HG03280 (cell line): ENCODE data around the gene NDST4.
"Not testable (repeated sequence)": the region's sequence is repeated elsewhere in the genome, so short reads cannot be mapped to it uniquely, and the experiment has no call there.

Experiments
- ATAC-seq: cut with Tn5 transposase; IDR thresholded peaks from one replicate; pipeline ENCODE4 v1.9.1; 2021; ENCODE audit warnings: mild to moderate bottlenecking, moderate library complexity; ENCODE audit not compliant: unreplicated experiment

NDST4 gene

GRCh38 chr4:115058533-115058932 is 54.9 kb downstream of the NDST4 start:
- no peak for ATAC-seq

- no peak for ATAC-seq
Observed at GRCh38 chr4:115054836-115055235, 58.6 kb downstream of the NDST4 start.

GRCh38 chr4:115053313-115053712 is 60.1 kb downstream of the NDST4 start:
- no peak for ATAC-seq

GRCh38 chr4:115042496-115042895 is 70.9 kb downstream of the NDST4 start:
- ATAC-seq, result peak; percentile 72

GRCh38 chr4:115030281-115030680 is 83.1 kb downstream of the NDST4 start:
- ATAC-seq, result no peak

- ATAC-seq, result no peak
Observed at GRCh38 chr4:115028682-115029410, 84.6 kb downstream of the NDST4 start.

GRCh38 chr4:114999880-115000279 is 113.5 kb downstream of the NDST4 start:
- ATAC-seq, result no peak

GRCh38 chr4:114998316-114998715 is 115.1 kb downstream of the NDST4 start:
- ATAC-seq, result no peak

- ATAC-seq, result no peak
Observed at GRCh38 chr4:114997576-114998247, 115.7 kb downstream of the NDST4 start.

- ATAC-seq, result no peak
Observed at GRCh38 chr4:114986133-114986532, 127.3 kb downstream of the NDST4 start.

- ATAC-seq, result no peak
Observed at GRCh38 chr4:114980932-114981708, 132.3 kb downstream of the NDST4 start.

- ATAC-seq, result not testable (repeated sequence)
Observed at GRCh38 chr4:114980399-114980798, 133.0 kb downstream of the NDST4 start.

- ATAC-seq, result no peak
Observed at GRCh38 chr4:114976901-114977300, 136.5 kb downstream of the NDST4 start.

GRCh38 chr4:114964026-114964425 is 149.4 kb downstream of the NDST4 start:
- no peak for ATAC-seq

- ATAC-seq, result no peak
Observed at GRCh38 chr4:114945616-114946015, 167.8 kb downstream of the NDST4 start.

- no peak for ATAC-seq
Observed at GRCh38 chr4:114941503-114941902, 171.9 kb downstream of the NDST4 start.

GRCh38 chr4:114927881-114928280 is 185.5 kb downstream of the NDST4 start:
- ATAC-seq, result no peak

GRCh38 chr4:114926583-114926982 is 186.8 kb downstream of the NDST4 start:
- ATAC-seq, result no peak

GRCh38 chr4:114924311-114924710 is 189.1 kb downstream of the NDST4 start:
- no peak for ATAC-seq

GRCh38 chr4:114922592-114922933 is 190.9 kb downstream of the NDST4 start:
- ATAC-seq, result no peak

GRCh38 chr4:114921790-114922591 is 191.4 kb downstream of the NDST4 start:
- no peak for ATAC-seq
